AML-193 (cell line): ENCODE measurements around the gene TRABD2B.

Experiments
- DNase-seq, 2 experiments: peaks; one replicate each; lab custom pipeline; 2025; lab: John Stamatoyannopoulos, UW

The TRABD2B gene

GRCh38 chr1:47725000-47725473 lies 272.1 kb downstream of the TRABD2B start:
- no peak for DNase-seq

- no peak for DNase-seq
Measured at GRCh38 chr1:47724432-47724999, 272.7 kb downstream of the TRABD2B start.

GRCh38 chr1:47722909-47723580 lies 274.1 kb downstream of the TRABD2B start:
- no peak for DNase-seq

- no peak for DNase-seq
Measured at GRCh38 chr1:47722101-47722500, 275.1 kb downstream of the TRABD2B start.

GRCh38 chr1:47720111-47720510 lies 277.1 kb downstream of the TRABD2B start:
- no peak for DNase-seq

- no peak for DNase-seq
Measured at GRCh38 chr1:47717341-47717740, 279.8 kb downstream of the TRABD2B start.

GRCh38 chr1:47713975-47714767 lies 283.0 kb downstream of the TRABD2B start:
- no peak for DNase-seq

- DNase-seq = no peak
Measured at GRCh38 chr1:47713333-47713953, 283.7 kb downstream of the TRABD2B start.

GRCh38 chr1:47712596-47713299 lies 284.4 kb downstream of the TRABD2B start:
- no peak for DNase-seq

GRCh38 chr1:47711848-47712492 lies 285.2 kb downstream of the TRABD2B start:
- no peak for DNase-seq

GRCh38 chr1:47711184-47711847 lies 285.9 kb downstream of the TRABD2B start:
- no peak for DNase-seq
